HEK293 (cell line): Measurements from ENCODE around the gene MYLK.

Experiments used
- GLIS2 ChIP-seq: fragments of 450-650 bp; formaldehyde crosslinking; IDR thresholded peaks from 2 replicates; pipeline ENCODE4 v1.5.1; 2016; ENCODE audit warnings: missing biosample characterization, missing genetic modification characterization
- HOXC10 ChIP-seq: sonication (generic); formaldehyde crosslinking; IDR thresholded peaks from 2 replicates; pipeline ENCODE4 v1.8.1; 2023; ENCODE audit warnings: mild to moderate bottlenecking, missing genetic modification reagents
- KLF1 ChIP-seq: fragments of 450-650 bp; formaldehyde crosslinking; IDR thresholded peaks from 2 replicates; pipeline ENCODE4 v1.5.1; 2016; ENCODE audit warnings: missing biosample characterization, missing genetic modification characterization
- SETDB1 ChIP-seq: IDR thresholded peaks from one replicate; pipeline ENCODE4 v1.6.1; 2017; ENCODE audit warnings: mild to moderate bottlenecking, low read length, moderate library complexity, mixed read lengths; ENCODE audit not compliant: insufficient read length
- ZBTB10 ChIP-seq: fragments of 450-650 bp; formaldehyde crosslinking; IDR thresholded peaks from 2 replicates; pipeline ENCODE4 v1.5.1; 2016; ENCODE audit warnings: missing biosample characterization, missing genetic modification characterization
- ZBTB7A ChIP-seq: fragments of 450-650 bp; formaldehyde crosslinking; IDR thresholded peaks from 2 replicates; pipeline ENCODE4 v1.5.1; 2016; ENCODE audit warnings: low read depth, missing biosample characterization, missing genetic modification characterization
- ZBTB8A ChIP-seq: fragments of 450-650 bp; formaldehyde crosslinking; IDR thresholded peaks from 2 replicates; pipeline ENCODE4 v1.5.1; 2016; ENCODE audit warnings: missing biosample characterization, missing genetic modification characterization
- ZFP69B ChIP-seq: fragments of 450-650 bp; formaldehyde crosslinking; IDR thresholded peaks from 2 replicates; pipeline ENCODE4 v1.5.1; 2016; ENCODE audit warnings: missing biosample characterization, missing genetic modification characterization
- ZNF114 ChIP-seq: fragments of 450-650 bp; formaldehyde crosslinking; IDR thresholded peaks from 2 replicates; pipeline ENCODE4 v1.5.0; 2017; ENCODE audit warnings: missing biosample characterization, missing genetic modification characterization
- ZNF16 ChIP-seq: fragments of 450-650 bp; formaldehyde crosslinking; IDR thresholded peaks from 2 replicates; pipeline ENCODE4 v1.5.1; 2016; ENCODE audit warnings: low read depth, missing biosample characterization, missing genetic modification characterization
- ZNF18 ChIP-seq: fragments of 450-650 bp; formaldehyde crosslinking; IDR thresholded peaks from 2 replicates; pipeline ENCODE4 v1.5.1; 2016; ENCODE audit warnings: missing biosample characterization, missing genetic modification characterization
- ZNF26 ChIP-seq: fragments of 450-650 bp; formaldehyde crosslinking; IDR thresholded peaks from 2 replicates; pipeline ENCODE4 v1.5.1; 2016; ENCODE audit warnings: missing biosample characterization, missing genetic modification characterization
- ZNF280D ChIP-seq: fragments of 450-650 bp; formaldehyde crosslinking; IDR thresholded peaks from 2 replicates; pipeline ENCODE4 v1.5.1; 2016; ENCODE audit warnings: missing biosample characterization, missing genetic modification characterization
- ZNF354C ChIP-seq: fragments of 450-650 bp; formaldehyde crosslinking; IDR thresholded peaks from 2 replicates; pipeline ENCODE4 v1.5.1; 2016; ENCODE audit warnings: missing biosample characterization, missing genetic modification characterization, low read depth, borderline replicate concordance
- ZNF449 ChIP-seq: fragments of 450-650 bp; formaldehyde crosslinking; IDR thresholded peaks from 2 replicates; pipeline ENCODE4 v1.5.1; 2017; ENCODE audit warnings: missing biosample characterization, mild to moderate bottlenecking, missing genetic modification characterization, moderate library complexity
- ZNF510 ChIP-seq: fragments of 450-650 bp; formaldehyde crosslinking; IDR thresholded peaks from 2 replicates; pipeline ENCODE4 v1.5.1; 2018; ENCODE audit warnings: mild to moderate bottlenecking, missing genetic modification characterization, missing biosample characterization; ENCODE audit not compliant: insufficient replicate concordance
- ZNF530 ChIP-seq: fragments of 450-650 bp; formaldehyde crosslinking; IDR thresholded peaks from 2 replicates; pipeline ENCODE4 v1.5.1; 2016; ENCODE audit warnings: low read depth, missing biosample characterization, missing genetic modification characterization
- ZNF585B ChIP-seq: fragments of 450-650 bp; formaldehyde crosslinking; IDR thresholded peaks from 2 replicates; pipeline ENCODE4 v1.5.1; 2016; ENCODE audit warnings: missing biosample characterization, missing genetic modification characterization
- ZNF600 ChIP-seq: fragments of 450-650 bp; formaldehyde crosslinking; IDR thresholded peaks from 2 replicates; pipeline ENCODE4 v1.5.1; 2016; ENCODE audit warnings: missing biosample characterization, missing genetic modification characterization
- ZNF621 ChIP-seq: fragments of 450-650 bp; formaldehyde crosslinking; IDR thresholded peaks from 2 replicates; pipeline ENCODE4 v1.5.1; 2017; ENCODE audit warnings: missing biosample characterization, missing genetic modification characterization
- ZNF660 ChIP-seq: fragments of 450-650 bp; IDR thresholded peaks from 2 replicates; pipeline ENCODE4 v1.5.1; 2018; ENCODE audit warnings: missing biosample characterization, mild to moderate bottlenecking, missing genetic modification characterization
- ZNF707 ChIP-seq: fragments of 450-650 bp; formaldehyde crosslinking; IDR thresholded peaks from 2 replicates; pipeline ENCODE4 v1.5.1; 2016; ENCODE audit warnings: missing biosample characterization, missing genetic modification characterization
- ZNF768 ChIP-seq: fragments of 450-650 bp; formaldehyde crosslinking; IDR thresholded peaks from 2 replicates; pipeline ENCODE4 v1.5.1; 2018; ENCODE audit warnings: missing biosample characterization, mild to moderate bottlenecking, missing genetic modification characterization
- ZNF777 ChIP-seq: fragments of 450-650 bp; formaldehyde crosslinking; IDR thresholded peaks from 2 replicates; pipeline ENCODE4 v1.5.1; 2017; ENCODE audit warnings: missing biosample characterization, missing genetic modification characterization, borderline replicate concordance
- ZNF785 ChIP-seq: fragments of 450-650 bp; formaldehyde crosslinking; IDR thresholded peaks from 2 replicates; pipeline ENCODE4 v1.5.1; 2016; ENCODE audit warnings: missing biosample characterization, missing genetic modification characterization
- ZSCAN4 ChIP-seq: fragments of 450-650 bp; formaldehyde crosslinking; IDR thresholded peaks from 2 replicates; pipeline ENCODE4 v1.5.1; 2017; ENCODE audit warnings: missing biosample characterization, missing genetic modification characterization
- ZXDB ChIP-seq: fragments of 450-650 bp; formaldehyde crosslinking; IDR thresholded peaks from 2 replicates; pipeline ENCODE4 v1.5.1; 2016; ENCODE audit warnings: missing biosample characterization, missing genetic modification characterization

The MYLK gene

GRCh38 chr3:123584988-123585937 is 298.9 kb downstream of the MYLK start, which contains the start of gene HACD2 (continued):
- peak; percentile 90 for TF ChIP-seq ZNF280D (tag by site-specific recombination)
- TF ChIP-seq SETDB1 = no peak
- no peak for TF ChIP-seq ZNF530 (tag by site-specific recombination)
- no peak for TF ChIP-seq ZNF785 (tag by site-specific recombination)
- peak; percentile 98 for TF ChIP-seq ZXDB (tag by site-specific recombination)
- no peak for TF ChIP-seq ZBTB7A (tag by site-specific recombination)
- peak; percentile 1; the same call in 1 of the 2 replicates for TF ChIP-seq ZNF660 (tag by site-specific recombination)
- no peak for TF ChIP-seq ZNF354C
- no peak for TF ChIP-seq ZNF585B (tag by site-specific recombination)
- TF ChIP-seq ZNF449 = no peak
- TF ChIP-seq ZNF600 = no peak; the same call in 1 of the 2 replicates
- no peak for TF ChIP-seq ZNF707 (tag by site-specific recombination)
- no peak for TF ChIP-seq ZSCAN4 (tag by site-specific recombination)
- no peak for TF ChIP-seq ZNF16 (tag by site-specific recombination)
- no peak for TF ChIP-seq ZNF510 (tag by site-specific recombination)
- TF ChIP-seq ZNF114 (tag by site-specific recombination) = no peak
- no peak for TF ChIP-seq HOXC10 (CRISPR knock-in tag)
- no peak; the same call in 1 of the 2 replicates for TF ChIP-seq ZFP69B
- 0 out of 2 replicates have a peak, but pooled peaks have one; percentile 17 for TF ChIP-seq ZBTB10 (tag by site-specific recombination)
- no peak for TF ChIP-seq ZNF621 (tag by site-specific recombination)
- no peak for TF ChIP-seq ZNF26 (tag by site-specific recombination)
- TF ChIP-seq ZNF777 = no peak
- TF ChIP-seq GLIS2 (tag by site-specific recombination) = no peak
- no peak for TF ChIP-seq ZNF768
- TF ChIP-seq KLF1 (tag by site-specific recombination) = peak; percentile 48; the same call in 1 of the 2 replicates
- TF ChIP-seq ZBTB8A = peak; percentile 97
- peak; percentile 56; the same call in 1 of the 2 replicates for TF ChIP-seq ZNF18 (tag by site-specific recombination)
